Nephron progenitor cell (in vitro differentiated cells): ENCODE data around the gene HPN.

Source experiments
- DNase-seq: peaks from one replicate; pipeline ENCODE4 v3.0.0; 2021
- H3K27ac Mint-ChIP-seq: 2 replicates; pipeline ENCODE4 v1.8.0; 2021; ENCODE audit warnings: mild to moderate bottlenecking, moderate library complexity, mixed read lengths
- H3K27me3 Mint-ChIP-seq: 2 replicates; pipeline ENCODE4 v1.8.0; 2021; ENCODE audit warnings: mild to moderate bottlenecking, low read depth, mixed read lengths; ENCODE audit not compliant: poor library complexity
- H3K36me3 Mint-ChIP-seq: 2 replicates; pipeline ENCODE4 v1.8.0; 2021; ENCODE audit warnings: low read depth, mixed read lengths
- H3K4me1 Mint-ChIP-seq: 2 replicates; pipeline ENCODE4 v1.8.0; 2021; ENCODE audit warnings: mixed read lengths
- H3K4me3 Mint-ChIP-seq: 2 replicates; pipeline ENCODE4 v1.8.0; 2021; ENCODE audit warnings: mild to moderate bottlenecking, moderate library complexity, mixed read lengths
- H3K9me3 Mint-ChIP-seq: 2 replicates; pipeline ENCODE4 v1.8.0; 2021; ENCODE audit warnings: mild to moderate bottlenecking, moderate library complexity, mixed read lengths
- TF ChIP-seq, protein P1 (sequence below): fragments of 200-600 bp; sonication (generic); IDR thresholded peaks from 2 replicates; pipeline ENCODE4 v1.5.0; 2021; ENCODE audit warnings: antibody characterized with exemption

The HPN gene

GRCh38 chr19:35019144-35019543 is 22.4 kb upstream of the HPN start:
- TF ChIP-seq, protein P1, sequence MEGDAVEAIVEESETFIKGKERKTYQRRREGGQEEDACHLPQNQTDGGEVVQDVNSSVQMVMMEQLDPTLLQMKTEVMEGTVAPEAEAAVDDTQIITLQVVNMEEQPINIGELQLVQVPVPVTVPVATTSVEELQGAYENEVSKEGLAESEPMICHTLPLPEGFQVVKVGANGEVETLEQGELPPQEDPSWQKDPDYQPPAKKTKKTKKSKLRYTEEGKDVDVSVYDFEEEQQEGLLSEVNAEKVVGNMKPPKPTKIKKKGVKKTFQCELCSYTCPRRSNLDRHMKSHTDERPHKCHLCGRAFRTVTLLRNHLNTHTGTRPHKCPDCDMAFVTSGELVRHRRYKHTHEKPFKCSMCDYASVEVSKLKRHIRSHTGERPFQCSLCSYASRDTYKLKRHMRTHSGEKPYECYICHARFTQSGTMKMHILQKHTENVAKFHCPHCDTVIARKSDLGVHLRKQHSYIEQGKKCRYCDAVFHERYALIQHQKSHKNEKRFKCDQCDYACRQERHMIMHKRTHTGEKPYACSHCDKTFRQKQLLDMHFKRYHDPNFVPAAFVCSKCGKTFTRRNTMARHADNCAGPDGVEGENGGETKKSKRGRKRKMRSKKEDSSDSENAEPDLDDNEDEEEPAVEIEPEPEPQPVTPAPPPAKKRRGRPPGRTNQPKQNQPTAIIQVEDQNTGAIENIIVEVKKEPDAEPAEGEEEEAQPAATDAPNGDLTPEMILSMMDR = no peak
- H3K4me3 Mint-ChIP-seq = no peak overlapping the region
- H3K4me1 Mint-ChIP-seq = no peaks in the 10 kb centered on the region
- DNase-seq = no peak
- no peak overlapping the region for H3K27ac Mint-ChIP-seq
- H3K36me3 Mint-ChIP-seq = peaks cover 61% of the 10 kb centered on the region
- peaks cover 4% of the 10 kb centered on the region for H3K27me3 Mint-ChIP-seq
- no peaks in the 10 kb centered on the region for H3K9me3 Mint-ChIP-seq

GRCh38 chr19:35021016-35021415 is 20.5 kb upstream of the HPN start:
- no peak for DNase-seq

DNA sequence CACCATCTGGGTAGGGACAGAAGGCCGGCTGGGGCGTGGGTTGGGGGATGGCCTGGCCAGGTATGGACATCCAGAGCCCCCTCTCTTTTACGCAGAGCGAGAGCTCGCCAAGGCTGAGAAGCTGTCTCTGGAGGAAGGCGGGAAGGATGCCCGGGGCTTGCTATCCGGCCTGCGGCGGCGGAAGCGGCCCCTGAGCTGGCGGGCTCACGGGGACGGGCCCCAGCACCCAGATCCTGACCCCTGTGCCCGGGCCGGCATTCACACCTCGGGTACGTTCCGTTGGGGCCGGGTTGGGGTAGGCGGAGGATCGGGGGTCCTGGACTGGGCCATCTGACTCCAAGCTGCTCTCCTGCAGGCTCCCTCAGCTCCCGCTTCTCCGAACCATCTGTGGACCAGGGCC is 19.9 kb upstream of the HPN start:
- no peak for DNase-seq
- H3K27me3 Mint-ChIP-seq = peaks cover 4% of the 10 kb centered on the region
- TF ChIP-seq, protein P1 = no peak
- H3K27ac Mint-ChIP-seq = no peak overlapping the region
- H3K9me3 Mint-ChIP-seq = no peaks in the 10 kb centered on the region
- H3K4me3 Mint-ChIP-seq = no peak overlapping the region
- no peaks in the 10 kb centered on the region for H3K4me1 Mint-ChIP-seq
- H3K36me3 Mint-ChIP-seq = peaks cover 52% of the 10 kb centered on the region

More at GRCh38 chr19:35021016-35021415, 20.5 kb upstream of the HPN start:
- Mint-ChIP-seq H3K36me3 (peaks cover 54% of the 10 kb centered on the region), H3K9me3 (no peaks in the 10 kb centered on the region), H3K27me3 (peaks cover 4% of the 10 kb centered on the region), H3K4me3 (no peak overlapping the region), H3K27ac (no peak overlapping the region), H3K4me1 (no peaks in the 10 kb centered on the region)
- TF ChIP-seq, protein P1 = no peak

DNA sequence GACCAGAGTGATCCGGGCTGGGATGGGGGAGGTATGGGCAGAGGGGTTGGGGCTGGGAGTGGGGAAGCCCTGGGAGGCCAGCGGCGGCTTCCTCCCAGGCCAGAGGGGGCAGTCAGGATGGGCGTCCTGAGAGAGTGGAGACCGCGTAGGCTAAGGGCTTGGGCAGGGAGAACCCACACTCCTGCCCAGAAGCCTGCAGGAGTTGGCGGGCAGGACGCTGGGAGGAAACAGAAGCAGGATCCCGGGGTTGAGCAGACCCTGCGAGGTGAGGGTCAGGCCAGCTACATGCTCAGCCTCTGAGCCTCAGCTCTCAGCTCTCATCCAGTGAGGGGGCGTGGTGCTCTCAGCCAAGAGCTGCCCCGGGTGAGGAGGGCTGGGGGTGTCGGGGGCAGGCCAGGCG is 19.1 kb upstream of the HPN start:
- TF ChIP-seq, protein P1 = no peak
- no peaks in the 10 kb centered on the region for H3K4me1 Mint-ChIP-seq
- peaks cover 53% of the 10 kb centered on the region for H3K36me3 Mint-ChIP-seq
- DNase-seq = no peak
- H3K27ac Mint-ChIP-seq = peak overlapping the region; percentile 57
- peaks cover 4% of the 10 kb centered on the region for H3K27me3 Mint-ChIP-seq
- no peaks in the 10 kb centered on the region for H3K9me3 Mint-ChIP-seq
- H3K4me3 Mint-ChIP-seq = no peak overlapping the region

DNA sequence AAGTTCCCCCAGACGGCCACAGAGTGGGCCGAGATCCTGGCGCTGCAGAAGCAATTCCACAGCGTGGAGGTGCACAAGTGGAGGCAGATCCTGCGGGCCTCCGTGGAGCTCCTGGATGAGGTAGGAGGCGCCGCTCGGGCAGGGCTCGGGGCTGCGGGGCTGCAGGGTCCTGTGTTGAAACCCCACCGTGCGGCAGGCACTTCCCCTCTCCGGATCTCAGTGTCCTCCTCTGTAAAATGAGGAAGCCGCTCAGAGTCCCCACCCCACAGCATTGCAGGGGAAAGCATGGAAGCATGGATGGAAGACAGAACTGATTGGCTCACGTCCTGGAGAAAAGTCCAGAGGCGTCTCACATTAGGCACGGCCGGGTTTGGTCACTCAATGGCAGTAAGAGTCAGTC is 18.1 kb upstream of the HPN start:
- TF ChIP-seq, protein P1 = no peak
- Mint-ChIP-seq H3K4me1 (no peaks in the 10 kb centered on the region), H3K9me3 (no peaks in the 10 kb centered on the region), H3K27me3 (peaks cover 4% of the 10 kb centered on the region), H3K4me3 (no peak overlapping the region), H3K27ac (no peak overlapping the region), H3K36me3 (peaks cover 54% of the 10 kb centered on the region)
- DNase-seq = no peak

- H3K27ac Mint-ChIP-seq = peak overlapping the region; percentile 81
- H3K4me1 Mint-ChIP-seq = no peaks in the 10 kb centered on the region
- no peak for DNase-seq
- peaks cover 4% of the 10 kb centered on the region for H3K27me3 Mint-ChIP-seq
- no peaks in the 10 kb centered on the region for H3K9me3 Mint-ChIP-seq
- no peak overlapping the region for H3K4me3 Mint-ChIP-seq
- TF ChIP-seq, protein P1 = no peak
- peaks cover 52% of the 10 kb centered on the region for H3K36me3 Mint-ChIP-seq
These were observed 17.4 kb upstream of the HPN start for GRCh38 chr19:35024095-35024494.
